NK-92 (cell line): Measurements from ENCODE around the gene ASB13.
"Not testable (repeated sequence)": the region's sequence is repeated elsewhere in the genome, so short reads cannot be mapped to it uniquely, and the experiment has no call there.

Experiments used
- DNase-seq: peaks from one replicate; lab custom pipeline; 2025; ENCODE audit not compliant: unreplicated experiment; lab: John Stamatoyannopoulos, UW

Gene ASB13

GRCh38 chr10:5625992-5626777, 40.2 kb downstream of the ASB13 start:
- no peak for DNase-seq

GRCh38 chr10:5624701-5625100, 41.7 kb downstream of the ASB13 start:
- no peak for DNase-seq

DNA sequence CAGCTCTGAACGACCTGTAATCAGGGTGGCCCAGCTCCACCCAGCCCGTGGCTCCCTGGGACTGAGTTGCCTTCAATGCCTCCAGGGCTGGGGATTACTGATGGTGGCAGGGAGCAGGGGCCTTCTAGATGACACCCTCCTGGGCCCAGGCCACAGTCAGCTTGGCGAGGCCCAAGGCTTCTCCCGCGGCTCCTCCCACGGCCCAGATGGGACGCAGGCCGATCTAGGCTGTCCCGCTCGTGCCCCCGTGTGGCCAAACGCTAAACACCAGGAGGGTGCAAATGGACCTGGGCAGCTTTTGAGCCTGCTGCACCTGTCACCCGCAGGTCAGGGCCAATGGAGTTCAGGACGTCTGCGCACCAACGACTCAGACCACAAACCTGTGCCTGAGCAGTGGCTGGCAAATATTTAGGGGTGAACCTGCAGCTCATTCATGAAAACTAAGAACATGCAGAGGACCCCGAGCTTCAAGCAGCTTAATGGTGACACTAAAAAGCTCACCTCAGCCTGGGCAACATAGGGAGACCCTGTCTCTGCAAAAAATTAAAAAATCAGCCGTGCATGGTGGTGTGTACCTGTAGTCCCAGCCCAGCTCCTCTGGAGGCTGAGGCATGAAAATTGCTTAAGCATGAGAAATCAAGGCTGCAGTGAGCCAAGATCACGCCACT, 43.2 kb downstream of the ASB13 start:
- DNase-seq = no peak

GRCh38 chr10:5622186-5622960, 44.0 kb downstream of the ASB13 start:
- DNase-seq = no peak

DNA sequence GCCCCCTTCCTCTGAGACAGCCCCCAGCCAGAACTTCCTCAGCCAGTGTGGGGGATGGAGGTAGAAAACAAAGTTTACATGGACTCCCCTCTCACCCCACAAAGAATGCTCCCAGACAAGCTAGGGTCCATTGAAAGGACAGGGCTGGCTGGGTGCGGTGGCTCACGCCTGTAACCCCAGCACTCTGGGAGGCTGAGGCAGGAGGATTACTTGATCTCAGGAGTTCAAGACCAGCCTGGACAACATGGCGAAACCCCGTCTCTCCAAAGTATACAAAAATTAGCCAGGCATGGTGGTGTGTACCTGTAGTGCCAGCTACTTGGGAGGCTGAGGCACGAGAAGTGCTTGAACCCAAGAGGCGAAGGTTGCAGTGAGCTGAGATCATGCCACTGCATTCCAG, 45.0 kb downstream of the ASB13 start:
- DNase-seq = not testable (repeated sequence)

- no peak for DNase-seq
Measured at GRCh38 chr10:5620966-5621365, 45.4 kb downstream of the ASB13 start.

- DNase-seq = no peak
Measured at GRCh38 chr10:5620223-5620721, 46.1 kb downstream of the ASB13 start.

- DNase-seq = no peak
Measured at GRCh38 chr10:5619362-5620211, 46.8 kb downstream of the ASB13 start.

GRCh38 chr10:5618829-5619228, 47.6 kb downstream of the ASB13 start:
- DNase-seq = no peak

- no peak for DNase-seq
Measured at GRCh38 chr10:5618042-5618441, 48.4 kb downstream of the ASB13 start.

- no peak for DNase-seq
Measured at GRCh38 chr10:5617521-5617920, 48.9 kb downstream of the ASB13 start.

- DNase-seq = no peak
Measured at GRCh38 chr10:5616836-5617235, 49.6 kb downstream of the ASB13 start.

DNA sequence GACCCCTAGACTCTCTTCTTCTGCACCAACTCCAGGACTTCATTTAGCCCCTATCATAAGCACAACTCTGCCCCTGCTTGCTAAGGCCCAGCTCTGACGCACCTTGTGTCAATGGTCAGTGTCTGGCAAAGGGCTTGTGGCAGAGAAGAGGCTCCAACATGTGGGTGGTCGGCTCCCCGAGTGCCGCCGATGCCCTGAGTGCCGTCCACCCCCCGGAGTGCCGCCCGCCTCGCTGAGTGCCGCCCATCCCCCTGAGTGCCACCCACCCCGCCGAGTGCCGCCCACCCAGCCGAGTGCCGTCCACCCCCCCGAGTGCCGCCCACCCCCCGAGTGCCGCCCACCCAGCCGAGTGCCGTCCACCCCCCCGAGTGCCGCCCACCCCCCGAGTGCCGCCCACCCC, 50.3 kb downstream of the ASB13 start:
- DNase-seq = no peak

- no peak for DNase-seq
Measured at GRCh38 chr10:5615316-5615715, 51.1 kb downstream of the ASB13 start.

- DNase-seq = no peak
Measured at GRCh38 chr10:5614155-5614721, 52.2 kb downstream of the ASB13 start.

- no peak for DNase-seq
Measured at GRCh38 chr10:5613481-5614154, 52.8 kb downstream of the ASB13 start.

DNA sequence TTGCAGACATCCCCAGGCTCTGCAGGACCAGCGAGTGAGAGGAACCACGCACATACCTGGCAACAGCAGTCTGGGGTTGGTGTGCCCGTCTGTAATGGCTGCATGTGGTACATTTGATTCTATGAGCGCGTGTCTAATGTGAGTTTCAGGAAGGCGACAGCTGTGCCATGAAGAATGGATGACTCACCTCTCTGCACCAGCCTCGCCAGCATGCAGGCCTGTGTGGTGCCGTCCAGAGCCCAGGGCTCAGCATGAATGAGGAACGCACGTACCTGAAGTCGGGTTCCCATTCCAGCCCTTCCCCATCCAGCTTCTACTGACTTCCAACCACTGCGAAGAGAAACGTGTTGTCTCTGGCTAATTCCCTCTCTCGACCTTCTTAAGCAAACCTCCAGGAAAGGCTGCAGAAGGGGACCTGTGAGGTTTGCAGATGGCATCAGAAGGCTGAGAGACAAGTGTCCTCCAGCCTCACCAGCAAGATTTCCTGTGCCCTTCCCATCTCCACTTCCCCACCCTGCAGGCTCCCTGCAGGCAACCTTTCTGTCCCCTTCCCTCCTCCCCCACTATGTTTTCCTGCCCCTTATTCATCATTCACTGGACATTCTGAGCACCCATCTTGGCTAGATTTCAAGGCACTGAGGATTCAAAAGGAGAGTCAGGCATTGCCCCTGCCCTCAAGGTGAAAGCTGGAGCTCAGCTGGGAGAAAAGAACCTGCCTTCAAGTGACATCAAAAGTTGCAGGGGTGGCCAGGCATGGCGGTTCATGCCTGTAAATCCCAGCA, 54.3 kb downstream of the ASB13 start:
- DNase-seq = no peak

GRCh38 chr10:5609952-5610616, 56.3 kb downstream of the ASB13 start:
- no peak for DNase-seq
